ENCODE data around the gene HLX. TPM values are rescaled to one million over a fixed set of nuclear protein-coding genes. Genes with fewer than 3 reads are reported as not detected.

HLX gene
- total and polyA plus RNA-seq, 2 of the 13 experiments (the other 11 are each of a cell fraction or from before 2014, with no cell fraction given), result 0.30 to 0.35 TPM

DNA sequence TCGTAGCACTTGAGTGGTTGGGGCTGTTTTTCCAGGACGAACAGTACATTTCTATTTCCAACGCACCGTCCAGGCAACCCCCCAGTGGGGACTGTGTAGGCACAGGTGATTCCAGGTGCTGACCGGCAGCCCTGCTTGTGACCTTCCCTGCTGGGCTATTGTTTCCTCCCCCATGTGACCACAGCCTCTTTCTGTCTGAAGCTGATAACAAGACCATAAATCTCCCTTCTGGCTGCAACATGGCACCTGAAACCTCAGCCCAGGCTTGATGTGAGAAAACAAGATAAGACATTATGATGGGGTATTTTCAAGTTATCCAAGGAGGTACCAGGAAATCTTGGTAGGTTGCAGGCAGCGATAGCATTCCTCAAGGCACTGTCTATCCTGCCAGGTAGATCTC lies 48.2 kb downstream of the HLX start (continued):
- TF ChIP-seq CCAR2 (optimal IDR thresholded peaks at IDR 0.05; ENCODE audit: low read depth, low read length) (no peak), JARID2 (CRISPR knock-in tag; IDR thresholded peaks at IDR 0.05; ENCODE audit: insufficient replicate concordance) (no peak), NFE2 (CRISPR knock-in tag; IDR thresholded peaks at IDR 0.05) (no peak), HNRNPK (IDR thresholded peaks at IDR 0.05; ENCODE audit: low read depth, low read length, poor library complexity, severe bottlenecking) (no peak)

DNA sequence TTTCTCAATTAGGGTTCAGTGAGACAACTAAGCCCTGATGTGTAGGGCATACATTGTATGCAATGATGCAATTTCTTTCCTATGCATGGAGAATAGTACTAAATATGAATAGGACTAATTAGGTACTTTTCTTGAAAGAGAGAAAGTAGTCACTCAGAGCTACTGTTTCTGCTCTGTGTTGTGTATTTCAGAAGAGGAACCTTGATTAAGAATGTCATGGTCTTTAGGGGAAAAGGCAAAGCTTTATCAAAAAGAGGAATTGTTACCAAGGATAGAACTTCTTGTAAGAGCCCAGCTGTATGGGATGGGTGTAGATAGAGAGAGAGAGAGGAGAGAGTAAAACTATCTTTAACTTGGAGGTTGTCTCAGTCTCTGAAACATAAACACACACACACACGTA lies 49.1 kb downstream of the HLX start:
- in situ Hi-C loops (cut with HindIII; ENCODE audit: extremely low pct_ligation_motif_present, low pct_unique_long_range_greater_than_20kb), result no loop called here
- WGBS (ENCODE audit: low lambda C conversion rate), result 44% methylated on average over 1 of the region's 1 CpG
- H3K9me3 ChIP-seq (ENCODE audit: low read length), result no peaks in the 10 kb centered on the region
- ChIA-PET CTCF (ENCODE audit: low intra/inter-chr PET ratio, low total read pairs) (no interaction called here), POLR2A (no interaction called here)
- H3K9ac ChIP-seq (ENCODE audit: insufficient read depth, low read depth, low read length), result no peak overlapping the region
- H2AFZ ChIP-seq (ENCODE audit: low read length), result no peak overlapping the region
- DNase-seq (ENCODE audit: low spot score) (no peak), FAIRE-seq (no peak), ATAC-seq (no peak)
- H3K79me2 ChIP-seq (ENCODE audit: insufficient read depth, low read length), result no peaks in the 10 kb centered on the region
- no peaks in the 10 kb centered on the region for H3K4me1 ChIP-seq (ENCODE audit: insufficient read depth, low read length)
- H3K27me3 ChIP-seq (ENCODE audit: control insufficient read depth in 1 of 2, insufficient read depth in 2 of 2, low read length in 2 of 2), result no peaks in the 10 kb centered on the region
- intact Hi-C loops (cut with micrococcal nuclease; ENCODE audit: unreplicated experiment), result no loop called here
- H3K4me2 ChIP-seq (ENCODE audit: low read depth, low read length), result no peak overlapping the region
- no TSS peak for BruUV-seq (replicated peaks)
- H3K27ac ChIP-seq (ENCODE audit: extremely low read length, insufficient read depth, low read length), result no peak overlapping the region
- H4K20me1 ChIP-seq (ENCODE audit: insufficient read depth, low read length), result no peaks in the 10 kb centered on the region
- no peaks in the 10 kb centered on the region for H3K36me3 ChIP-seq (replicated peaks in 1 of 2; ENCODE audit: control insufficient read depth in 1 of 2, insufficient read depth in 2 of 2, low read length in 2 of 2)
- H3K4me3 ChIP-seq (replicated peaks in 1 of 3; ENCODE audit: insufficient read depth in 1 of 3, low read depth in 2 of 3, low read length in 3 of 3), result no peak overlapping the region
- TF ChIP-seq ZBTB42 (CRISPR knock-in tag; IDR thresholded peaks at IDR 0.05), result no peak
- TF ChIP-seq HHEX (CRISPR knock-in tag; IDR thresholded peaks at IDR 0.05), result no peak
- TF ChIP-seq KDM4B (CRISPR knock-in tag; IDR thresholded peaks at IDR 0.05), result no peak
- TF ChIP-seq MEIS2 (CRISPR knock-in tag; IDR thresholded peaks at IDR 0.05), result no peak
- TF ChIP-seq ZNF180 (CRISPR knock-in tag; IDR thresholded peaks at IDR 0.05; ENCODE audit: borderline replicate concordance, low read depth), result no peak
- TF ChIP-seq, protein P1, sequence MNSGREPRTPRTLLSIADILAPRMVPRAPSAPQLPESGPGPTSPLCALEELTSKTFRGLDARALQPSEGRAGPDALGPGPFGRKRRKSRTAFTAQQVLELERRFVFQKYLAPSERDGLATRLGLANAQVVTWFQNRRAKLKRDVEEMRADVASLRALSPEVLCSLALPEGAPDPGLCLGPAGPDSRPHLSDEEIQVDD (CRISPR knock-in tag; IDR thresholded peaks at IDR 0.05; ENCODE audit: borderline replicate concordance), result no peak
- no peak for TF ChIP-seq TOPORS (CRISPR knock-in tag; IDR thresholded peaks at IDR 0.05)
- TF ChIP-seq, protein P2, sequence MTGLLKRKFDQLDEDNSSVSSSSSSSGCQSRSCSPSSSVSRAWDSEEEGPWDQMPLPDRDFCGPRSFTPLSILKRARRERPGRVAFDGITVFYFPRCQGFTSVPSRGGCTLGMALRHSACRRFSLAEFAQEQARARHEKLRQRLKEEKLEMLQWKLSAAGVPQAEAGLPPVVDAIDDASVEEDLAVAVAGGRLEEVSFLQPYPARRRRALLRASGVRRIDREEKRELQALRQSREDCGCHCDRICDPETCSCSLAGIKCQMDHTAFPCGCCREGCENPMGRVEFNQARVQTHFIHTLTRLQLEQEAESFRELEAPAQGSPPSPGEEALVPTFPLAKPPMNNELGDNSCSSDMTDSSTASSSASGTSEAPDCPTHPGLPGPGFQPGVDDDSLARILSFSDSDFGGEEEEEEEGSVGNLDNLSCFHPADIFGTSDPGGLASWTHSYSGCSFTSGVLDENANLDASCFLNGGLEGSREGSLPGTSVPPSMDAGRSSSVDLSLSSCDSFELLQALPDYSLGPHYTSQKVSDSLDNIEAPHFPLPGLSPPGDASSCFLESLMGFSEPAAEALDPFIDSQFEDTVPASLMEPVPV (CRISPR knock-in tag; IDR thresholded peaks at IDR 0.05), result no peak
- no peak for TF ChIP-seq KLF11 (CRISPR knock-in tag; IDR thresholded peaks at IDR 0.05)
- TF ChIP-seq, protein P3, sequence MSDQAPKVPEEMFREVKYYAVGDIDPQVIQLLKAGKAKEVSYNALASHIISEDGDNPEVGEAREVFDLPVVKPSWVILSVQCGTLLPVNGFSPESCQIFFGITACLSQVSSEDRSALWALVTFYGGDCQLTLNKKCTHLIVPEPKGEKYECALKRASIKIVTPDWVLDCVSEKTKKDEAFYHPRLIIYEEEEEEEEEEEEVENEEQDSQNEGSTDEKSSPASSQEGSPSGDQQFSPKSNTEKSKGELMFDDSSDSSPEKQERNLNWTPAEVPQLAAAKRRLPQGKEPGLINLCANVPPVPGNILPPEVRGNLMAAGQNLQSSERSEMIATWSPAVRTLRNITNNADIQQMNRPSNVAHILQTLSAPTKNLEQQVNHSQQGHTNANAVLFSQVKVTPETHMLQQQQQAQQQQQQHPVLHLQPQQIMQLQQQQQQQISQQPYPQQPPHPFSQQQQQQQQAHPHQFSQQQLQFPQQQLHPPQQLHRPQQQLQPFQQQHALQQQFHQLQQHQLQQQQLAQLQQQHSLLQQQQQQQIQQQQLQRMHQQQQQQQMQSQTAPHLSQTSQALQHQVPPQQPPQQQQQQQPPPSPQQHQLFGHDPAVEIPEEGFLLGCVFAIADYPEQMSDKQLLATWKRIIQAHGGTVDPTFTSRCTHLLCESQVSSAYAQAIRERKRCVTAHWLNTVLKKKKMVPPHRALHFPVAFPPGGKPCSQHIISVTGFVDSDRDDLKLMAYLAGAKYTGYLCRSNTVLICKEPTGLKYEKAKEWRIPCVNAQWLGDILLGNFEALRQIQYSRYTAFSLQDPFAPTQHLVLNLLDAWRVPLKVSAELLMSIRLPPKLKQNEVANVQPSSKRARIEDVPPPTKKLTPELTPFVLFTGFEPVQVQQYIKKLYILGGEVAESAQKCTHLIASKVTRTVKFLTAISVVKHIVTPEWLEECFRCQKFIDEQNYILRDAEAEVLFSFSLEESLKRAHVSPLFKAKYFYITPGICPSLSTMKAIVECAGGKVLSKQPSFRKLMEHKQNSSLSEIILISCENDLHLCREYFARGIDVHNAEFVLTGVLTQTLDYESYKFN (CRISPR knock-in tag; conservative IDR thresholded peaks at IDR 0.05), result no peak
- TF ChIP-seq TBX3 (IDR thresholded peaks at IDR 0.05; ENCODE audit: borderline replicate concordance), result no peak
- no peak for TF ChIP-seq PTBP1 (IDR thresholded peaks at IDR 0.05; ENCODE audit: low read depth, low read length, poor library complexity, severe bottlenecking)
- TF ChIP-seq TEAD3 (CRISPR knock-in tag; optimal IDR thresholded peaks at IDR 0.05; ENCODE audit: borderline replicate concordance), result no peak
- TF ChIP-seq ONECUT2 (CRISPR knock-in tag; IDR thresholded peaks at IDR 0.05), result no peak
- TF ChIP-seq ZFAT (CRISPR knock-in tag; conservative IDR thresholded peaks at IDR 0.05), result no peak
- no peak for TF ChIP-seq MED1 (CRISPR knock-in tag; IDR thresholded peaks at IDR 0.05)
- no peak for TF ChIP-seq PRPF4 (IDR thresholded peaks at IDR 0.05; ENCODE audit: low read depth, low read length, poor library complexity, severe bottlenecking)
- no peak for TF ChIP-seq PLRG1 (conservative IDR thresholded peaks at IDR 0.05)

Measured in HepG2 (cell line).